HCT116 (cell line): Measurements from ENCODE around the gene TGFBRAP1. TPM values are rescaled to one million over a fixed set of nuclear protein-coding genes. Genes with fewer than 3 reads are reported as not detected.

Source experiments
- ATAC-seq: fragments of 200-7000 bp; cut with Tn5 transposase; 2 replicates; pipeline ENCODE4 v1.9.1; 2020; ENCODE audit warnings: mild to moderate bottlenecking, moderate library complexity
- BruUV-seq: library from RNA; stranded (reverse); fragments of 400-500 nt; replicated peaks from 2 replicates; lab custom pipeline; 2021; lab: Mats Ljungman, UMichigan
- CTCF ChIA-PET: fragments of 300-600 bp; sonication (Branson Sonifier 250); formaldehyde crosslinking; loops from one replicate; lab custom pipeline; 2021; ENCODE audit warnings: antibody characterized with exemption; lab: Charles Lee
- POLR2A ChIA-PET: fragments of 300-600, 350-600 bp; sonication (Branson Sonifier 250); formaldehyde crosslinking; loops from one replicate; lab custom pipeline; 2021; ENCODE audit warnings: antibody characterized with exemption; lab: Charles Lee
- RAD21 ChIA-PET, 2 experiments: fragments of 300-600 bp; sonication (Branson Sonifier 250); formaldehyde crosslinking; loops; one replicate each; lab custom pipeline; 2023; ENCODE audit warnings: low total read pairs in 2 of 2; ENCODE audit not compliant: uncharacterized antibody in 2 of 2, unreplicated experiment in 2 of 2, low non-redundant PET in 1 of 2; lab: Charles Lee
- DNase-seq: peaks from one replicate; pipeline ENCODE4 v3.0.0-alpha.2; 2010; ENCODE audit warnings: low read depth, low spot score
- H2AFZ ChIP-seq: fragments of 200-600 bp; shearing (Covaris generic), sonication (generic); 2 replicates; pipeline ENCODE4 v1.6.1; 2017; ENCODE audit warnings: low read depth, mixed run types, mixed read lengths, antibody characterized with exemption, low read length; ENCODE audit not compliant: poor library complexity, severe bottlenecking
- H3K27ac ChIP-seq: 2 replicates; pipeline ENCODE4 v1.5.1; 2012; ENCODE audit warnings: low read depth, low read length
- H3K27me3 ChIP-seq: fragments of 200-600 bp; sonication (generic); 2 replicates; pipeline ENCODE4 v1.6.1; 2016; ENCODE audit warnings: mixed run types, low read length, mixed read lengths; ENCODE audit not compliant: insufficient read depth
- H3K36me3 ChIP-seq, 2 experiments: fragments of 200-500 bp in 1 of 2; fragments of 200-600 bp in 1 of 2; sonication (Bioruptor generic) in 1 of 2; sonication (generic) in 1 of 2; 2 replicates each; pipeline versions ENCODE4 v1.5.1 to v1.6.1; 2014 to 2016; ENCODE audit warnings: low read length in 2 of 2, inconsistent platforms in 1 of 2, mixed read lengths in 1 of 2, mixed run types in 1 of 2; ENCODE audit not compliant: insufficient read depth in 2 of 2, control insufficient read depth in 1 of 2
- H3K4me1 ChIP-seq, 2 experiments: fragments of 200-600 bp in 1 of 2; sonication (generic) in 1 of 2; 2 replicates each; pipeline versions ENCODE4 v1.5.1 to v1.6.1; 2012 to 2017; ENCODE audit warnings: low read length in 2 of 2, inconsistent platforms in 1 of 2, mild to moderate bottlenecking in 1 of 2, mixed read lengths in 1 of 2, mixed run types in 1 of 2, moderate library complexity in 1 of 2; ENCODE audit not compliant: insufficient read depth in 2 of 2, control insufficient read depth in 1 of 2
- H3K4me2 ChIP-seq: fragments of 200-600 bp; sonication (generic); 2 replicates; pipeline ENCODE4 v1.6.1; 2017; ENCODE audit warnings: mixed run types, low read length, mixed read lengths
- H3K4me3 ChIP-seq, 2 experiments: fragments of 200-600 bp in 1 of 2; sonication (generic) in 1 of 2; replicated peaks in 1 of 2; 2 replicates each; pipeline ENCODE4 v1.5.1; 2011 to 2016; ENCODE audit warnings: low read length in 2 of 2, control low read depth in 1 of 2, low read depth in 1 of 2, mild to moderate bottlenecking in 1 of 2, mixed read lengths in 1 of 2, mixed run types in 1 of 2
- H3K79me2 ChIP-seq: fragments of 200-600 bp; sonication (generic); 2 replicates; pipeline ENCODE4 v1.6.1; 2017; ENCODE audit warnings: mild to moderate bottlenecking, mixed run types, low read length, moderate library complexity, mixed read lengths; ENCODE audit not compliant: insufficient read depth
- H3K9ac ChIP-seq: fragments of 200-600 bp; sonication (generic); 2 replicates; pipeline ENCODE4 v1.6.1; 2016; ENCODE audit warnings: low read length, mixed read lengths
- H3K9me2 ChIP-seq: fragments of 200-600 bp; sonication (generic), shearing (Covaris generic); 2 replicates; pipeline ENCODE4 v1.6.1; 2017; ENCODE audit warnings: mixed run types, mild to moderate bottlenecking, moderate library complexity; ENCODE audit not compliant: insufficient read depth
- H3K9me3 ChIP-seq, 2 experiments: fragments of 200-500 bp in 1 of 2; fragments of 200-600 bp in 1 of 2; sonication (Bioruptor generic) in 1 of 2; sonication (generic) in 1 of 2; 2 replicates each; pipeline ENCODE4 v1.6.1; 2014 to 2017; ENCODE audit warnings: low read length in 2 of 2, mixed read lengths in 2 of 2, inconsistent platforms in 1 of 2, low read depth in 1 of 2, mild to moderate bottlenecking in 1 of 2, mixed run types in 1 of 2, moderate library complexity in 1 of 2; ENCODE audit not compliant: control insufficient read depth in 1 of 2, insufficient read depth in 1 of 2
- H4K20me1 ChIP-seq: fragments of 200-600 bp; sonication (generic), shearing (Covaris generic); 2 replicates; pipeline ENCODE4 v1.6.1; 2017; ENCODE audit warnings: mixed run types, mild to moderate bottlenecking, moderate library complexity; ENCODE audit not compliant: insufficient read depth
- CBX3 ChIP-seq: IDR thresholded peaks from 2 replicates; pipeline ENCODE4 v1.6.1; 2012; ENCODE audit warnings: low read depth
- EGR1 ChIP-seq: IDR thresholded peaks from 2 replicates; pipeline ENCODE4 v1.6.1; 2012; ENCODE audit warnings: low read depth
- ELF1 ChIP-seq: IDR thresholded peaks from 2 replicates; pipeline ENCODE4 v1.6.1; 2012; ENCODE audit warnings: low read depth, borderline replicate concordance
- EZH2phosphoT487 ChIP-seq: fragments of 200-600 bp; IDR thresholded peaks from 2 replicates; pipeline ENCODE4 v1.6.1; 2018; ENCODE audit warnings: antibody characterized with exemption, borderline replicate concordance
- POLR2A ChIP-seq: IDR thresholded peaks from 2 replicates; pipeline ENCODE4 v1.7.0; 2011; ENCODE audit warnings: borderline replicate concordance; ENCODE audit not compliant: insufficient read depth, insufficient read length; ENCODE audit errors: extremely low read depth
- SIN3A ChIP-seq: IDR thresholded peaks from 2 replicates; pipeline ENCODE4 v1.6.1; 2012; ENCODE audit warnings: low read depth
- SP1 ChIP-seq: IDR thresholded peaks from 2 replicates; pipeline ENCODE4 v1.6.1; 2012; ENCODE audit warnings: low read depth
- SRF ChIP-seq: IDR thresholded peaks from 2 replicates; pipeline ENCODE4 v1.6.1; 2012; ENCODE audit warnings: low read depth
- ZNF274 ChIP-seq: fragments of 200-500 bp; sonication (Bioruptor generic); IDR thresholded peaks from 2 replicates; pipeline ENCODE4 v1.6.1; 2014; ENCODE audit warnings: mild to moderate bottlenecking, low read depth, low read length, inconsistent platforms
- intact Hi-C: fragments of 100-400 bp; cut with micrococcal nuclease; formaldehyde crosslinking; loops from 2 replicates; pipeline ENCODE4 v1.10.0; 2022
- total RNA-seq: library from RNA; stranded (reverse); gene quantifications from one replicate; pipeline ENCODE4 v1.2.1, GENCODE V29; 2021; ENCODE audit not compliant: unreplicated experiment
- TF ChIP-seq, protein P1 (sequence below): IDR thresholded peaks from 2 replicates; pipeline ENCODE4 v1.6.1; 2011; ENCODE audit warnings: mild to moderate bottlenecking, low read length, moderate library complexity; ENCODE audit not compliant: insufficient replicate concordance; ENCODE audit errors: extremely low read depth

The TGFBRAP1 gene
- total RNA-seq, 1 experiment from 2014 or later = 18.3 TPM

DNA sequence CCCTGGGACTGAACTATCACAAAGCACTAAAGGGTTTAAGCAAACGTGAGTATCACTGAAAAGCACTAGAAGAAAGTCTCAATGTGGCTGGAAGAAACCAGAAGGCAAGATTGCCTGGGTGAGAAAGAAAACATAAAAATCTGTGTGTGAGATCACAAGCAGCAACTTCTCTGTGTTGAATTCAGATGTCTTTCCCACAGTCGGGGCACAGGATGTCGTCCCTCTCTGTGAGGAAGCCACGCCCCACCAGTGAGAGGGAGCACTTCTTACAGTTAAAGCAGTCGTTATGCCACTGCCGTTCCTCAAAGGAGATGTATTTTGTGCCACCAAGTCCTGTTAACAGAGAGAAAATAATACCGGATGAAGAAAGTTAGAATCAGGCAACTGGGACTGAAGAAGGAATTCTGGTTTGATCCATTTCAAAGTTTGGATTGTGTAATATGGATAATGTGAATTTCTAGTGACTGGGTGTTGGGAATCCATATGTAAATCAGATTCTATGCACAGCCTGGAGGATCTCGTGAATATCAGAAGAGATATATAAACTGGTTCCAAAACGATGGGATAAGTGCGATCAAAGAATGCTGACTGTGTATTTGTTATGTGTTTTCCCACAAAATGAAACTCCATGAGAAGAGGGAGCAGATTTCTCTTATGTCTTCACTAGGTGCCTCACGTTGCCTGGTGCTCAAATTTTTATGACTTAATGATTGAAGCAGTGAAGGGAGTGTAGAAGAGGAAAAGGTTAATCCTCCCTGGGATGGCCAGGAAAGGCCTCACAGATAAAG is 31.8 kb upstream of the TGFBRAP1 start:
- Histone ChIP-seq H3K27ac (no peak overlapping the region), H3K4me1 (peaks cover 0 to 1% of the 10 kb centered on the region in 2 experiments; a peak in 1 of 4 replicates), H3K79me2 (peaks cover 9% of the 10 kb centered on the region; the same call in 1 of the 2 replicates)
- intact Hi-C loops = no loop called here
- TF ChIP-seq EZH2phosphoT487 = no peak
- TF ChIP-seq POLR2A = no peak
- TF ChIP-seq EGR1 = no peak
- TF ChIP-seq SIN3A = no peak
- no peak for TF ChIP-seq SRF
- TF ChIP-seq, all 23 proteins: peak for 0
- no TSS peak for BruUV-seq
- Histone ChIP-seq H3K4me2 (no peak overlapping the region), H4K20me1 (no peaks in the 10 kb centered on the region; the same call in 1 of the 2 replicates), H3K27me3 (no peaks in the 10 kb centered on the region), H3K36me3 (peaks cover 22 to 69% of the 10 kb centered on the region in 2 experiments), H3K9me3 (no peaks in the 10 kb centered on the region), H2AFZ (no peak overlapping the region), H3K4me3 (no peak overlapping the region), H3K9ac (no peak overlapping the region), H3K9me2 (no peaks in the 10 kb centered on the region)
- ATAC-seq (no peak), DNase-seq (no peak)
- ChIA-PET POLR2A (no interaction called here), RAD21 (no interaction called here), CTCF (no interaction called here)

DNA sequence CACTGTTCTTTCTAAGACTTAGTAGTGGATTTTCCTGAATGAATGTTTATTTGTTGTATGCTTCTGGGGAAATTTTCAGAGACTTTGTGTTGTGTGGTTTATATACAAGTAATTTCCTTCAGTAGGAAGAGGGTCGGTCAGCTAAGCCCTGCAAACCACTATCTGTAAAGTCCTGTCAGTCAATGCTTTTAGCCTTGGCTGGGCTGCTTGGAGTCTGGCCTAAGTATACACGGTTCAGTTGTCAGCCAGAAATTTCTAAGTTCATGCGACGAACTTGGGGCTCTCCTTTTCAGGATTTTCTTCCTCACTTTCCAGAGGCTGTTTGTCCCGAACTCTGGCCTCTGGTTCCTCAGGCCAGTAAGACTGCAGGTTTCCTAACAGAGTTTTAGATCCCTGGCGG is 29.1 kb upstream of the TGFBRAP1 start:
- intact Hi-C loops = no loop called here
- no peak for ATAC-seq

More for the DNA sequence above, 29.1 kb upstream of the TGFBRAP1 start:
- H3K27ac ChIP-seq = no peak overlapping the region
- ChIA-PET RAD21 (no interaction called here), CTCF (no interaction called here), POLR2A (no interaction called here)
- no peaks in the 10 kb centered on the region for H3K9me2 ChIP-seq
- TF ChIP-seq, protein P1, sequence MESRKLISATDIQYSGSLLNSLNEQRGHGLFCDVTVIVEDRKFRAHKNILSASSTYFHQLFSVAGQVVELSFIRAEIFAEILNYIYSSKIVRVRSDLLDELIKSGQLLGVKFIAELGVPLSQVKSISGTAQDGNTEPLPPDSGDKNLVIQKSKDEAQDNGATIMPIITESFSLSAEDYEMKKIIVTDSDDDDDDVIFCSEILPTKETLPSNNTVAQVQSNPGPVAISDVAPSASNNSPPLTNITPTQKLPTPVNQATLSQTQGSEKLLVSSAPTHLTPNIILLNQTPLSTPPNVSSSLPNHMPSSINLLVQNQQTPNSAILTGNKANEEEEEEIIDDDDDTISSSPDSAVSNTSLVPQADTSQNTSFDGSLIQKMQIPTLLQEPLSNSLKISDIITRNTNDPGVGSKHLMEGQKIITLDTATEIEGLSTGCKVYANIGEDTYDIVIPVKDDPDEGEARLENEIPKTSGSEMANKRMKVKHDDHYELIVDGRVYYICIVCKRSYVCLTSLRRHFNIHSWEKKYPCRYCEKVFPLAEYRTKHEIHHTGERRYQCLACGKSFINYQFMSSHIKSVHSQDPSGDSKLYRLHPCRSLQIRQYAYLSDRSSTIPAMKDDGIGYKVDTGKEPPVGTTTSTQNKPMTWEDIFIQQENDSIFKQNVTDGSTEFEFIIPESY = no peak
- TF ChIP-seq SP1 (no peak), ELF1 (no peak), ZNF274 (no peak), CBX3 (no peak)
- no peaks in the 10 kb centered on the region for H3K9me3 ChIP-seq
- peaks cover 20 to 57% of the 10 kb centered on the region in 2 experiments for H3K36me3 ChIP-seq
- no peak overlapping the region for H3K4me3 ChIP-seq
- H2AFZ ChIP-seq = no peak overlapping the region
- peaks cover 0 to 5% of the 10 kb centered on the region in 2 experiments; a peak in 1 of 4 replicates for H3K4me1 ChIP-seq
- no peaks in the 10 kb centered on the region for H3K27me3 ChIP-seq
- H3K4me2 ChIP-seq = no peak overlapping the region
- no peak overlapping the region for H3K9ac ChIP-seq
- DNase-seq = no peak
- H3K79me2 ChIP-seq = no peaks in the 10 kb centered on the region; the same call in 1 of the 2 replicates
- BruUV-seq = no TSS peak
- H4K20me1 ChIP-seq = no peaks in the 10 kb centered on the region; the same call in 1 of the 2 replicates
